ENCODE measurements around the gene KDM8.

The KDM8 gene

GRCh38 chr16:27232061-27232900 lies 29.0 kb downstream of the KDM8 start:
- no peak for DNase-seq

- no peak for DNase-seq
Observed at GRCh38 chr16:27232901-27233625, 29.7 kb downstream of the KDM8 start.

- no peak for DNase-seq
Observed at GRCh38 chr16:27233731-27234130, 30.4 kb downstream of the KDM8 start.

GRCh38 chr16:27234171-27234570 lies 30.8 kb downstream of the KDM8 start:
- DNase-seq: no peak

GRCh38 chr16:27234603-27235002 lies 31.3 kb downstream of the KDM8 start:
- no peak for DNase-seq

GRCh38 chr16:27235055-27235937 lies 32.0 kb downstream of the KDM8 start:
- peak in 1 of 2 experiments; percentile 8 for DNase-seq

GRCh38 chr16:27235938-27236245 lies 32.6 kb downstream of the KDM8 start:
- no peak for DNase-seq

- DNase-seq: no peak
Observed at GRCh38 chr16:27236635-27237218, 33.4 kb downstream of the KDM8 start.

GRCh38 chr16:27237219-27238015 lies 34.1 kb downstream of the KDM8 start:
- DNase-seq: no peak

- DNase-seq: no peak
Observed at GRCh38 chr16:27238016-27238587, 34.8 kb downstream of the KDM8 start.

GRCh38 chr16:27238591-27238990 lies 35.3 kb downstream of the KDM8 start:
- DNase-seq: no peak

- DNase-seq: no peak
Observed at GRCh38 chr16:27239026-27239425, 35.7 kb downstream of the KDM8 start.

GRCh38 chr16:27239906-27240655 lies 36.8 kb downstream of the KDM8 start:
- DNase-seq: no peak

GRCh38 chr16:27240948-27241531 lies 37.7 kb downstream of the KDM8 start:
- no peak for DNase-seq

- no peak for DNase-seq
Observed at GRCh38 chr16:27241658-27242057, 38.3 kb downstream of the KDM8 start.

GRCh38 chr16:27242398-27242797 lies 39.1 kb downstream of the KDM8 start:
- DNase-seq: no peak

- no peak for DNase-seq
Observed at GRCh38 chr16:27242868-27243590, 39.7 kb downstream of the KDM8 start.

- no peak for DNase-seq
Observed at GRCh38 chr16:27243725-27244362, 40.5 kb downstream of the KDM8 start.

GRCh38 chr16:27244363-27244755 lies 41.0 kb downstream of the KDM8 start:
- no peak for DNase-seq

Data from NCI-H1930 (cell line).